Stimulated activated CD4-positive, alpha-beta T cell treated with anti-CD3 and anti-CD28 coated beads, Interleukin-4, amount 100 ng/mL, for 4 hours (primary cell): Measurements from ENCODE around the gene PTAFR.

ENCODE experiments used
- DNase-seq, 2 experiments: peaks; one replicate each; pipeline ENCODE4 v3.0.0-alpha.2; 2020

The PTAFR gene

DNA sequence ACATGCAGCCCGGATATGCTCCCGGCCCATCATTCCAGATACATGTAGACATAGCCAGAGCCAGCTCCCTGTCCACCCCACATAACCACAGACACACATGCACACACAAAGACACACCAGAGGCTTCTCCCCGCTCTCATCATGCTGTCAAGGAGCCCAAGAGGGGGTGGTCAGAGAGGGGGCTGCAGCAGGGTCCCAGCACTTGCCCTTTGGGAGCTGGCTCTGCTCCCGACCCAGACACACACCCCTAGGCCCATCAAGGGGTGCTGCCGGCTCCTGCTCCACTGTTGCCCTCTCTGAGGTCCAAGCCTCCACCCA lies 2.6 kb downstream of the PTAFR start:
- DNase-seq: no peak

- DNase-seq: no peak
Observed at GRCh38 chr1:28173151-28173979, 3.1 kb downstream of the PTAFR start.

GRCh38 chr1:28172713-28173150 lies 3.8 kb downstream of the PTAFR start:
- no peak for DNase-seq

- no peak for DNase-seq
Observed at GRCh38 chr1:28171246-28171645, 5.2 kb downstream of the PTAFR start.

DNA sequence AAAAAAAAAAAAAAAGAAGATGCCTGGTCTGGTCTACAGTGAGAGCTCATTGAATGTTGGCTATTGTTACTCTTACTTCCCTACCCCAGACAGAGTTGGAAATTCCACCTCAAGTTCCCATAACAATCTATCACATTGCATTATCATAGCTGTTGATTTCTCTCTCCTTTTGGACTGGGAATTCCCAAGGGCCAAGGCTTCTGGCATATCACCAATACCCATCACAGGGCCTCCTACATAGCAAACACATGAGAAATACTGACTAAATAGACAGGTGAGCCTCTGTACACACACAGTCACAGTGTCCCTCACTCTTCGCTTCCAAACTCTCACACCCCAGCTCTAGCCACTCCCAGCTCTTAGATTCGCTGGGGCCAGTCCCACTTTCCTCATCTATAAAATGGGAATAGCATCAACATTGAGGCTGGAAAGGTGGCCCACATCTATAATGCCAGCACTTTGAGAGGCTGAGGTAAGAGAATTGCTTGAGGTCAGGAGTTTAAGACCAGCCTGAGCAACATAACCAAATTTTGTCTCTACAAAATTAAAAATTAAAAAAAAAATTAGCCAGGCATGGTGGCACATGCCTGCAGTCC lies 6.4 kb downstream of the PTAFR start:
- no peak for DNase-seq

- no peak for DNase-seq
Observed at GRCh38 chr1:28163496-28164161, 12.9 kb downstream of the PTAFR start.

- no peak for DNase-seq
Observed at GRCh38 chr1:28162151-28162550, 14.3 kb downstream of the PTAFR start.

GRCh38 chr1:28161751-28162150 lies 14.7 kb downstream of the PTAFR start:
- DNase-seq: no peak

DNA sequence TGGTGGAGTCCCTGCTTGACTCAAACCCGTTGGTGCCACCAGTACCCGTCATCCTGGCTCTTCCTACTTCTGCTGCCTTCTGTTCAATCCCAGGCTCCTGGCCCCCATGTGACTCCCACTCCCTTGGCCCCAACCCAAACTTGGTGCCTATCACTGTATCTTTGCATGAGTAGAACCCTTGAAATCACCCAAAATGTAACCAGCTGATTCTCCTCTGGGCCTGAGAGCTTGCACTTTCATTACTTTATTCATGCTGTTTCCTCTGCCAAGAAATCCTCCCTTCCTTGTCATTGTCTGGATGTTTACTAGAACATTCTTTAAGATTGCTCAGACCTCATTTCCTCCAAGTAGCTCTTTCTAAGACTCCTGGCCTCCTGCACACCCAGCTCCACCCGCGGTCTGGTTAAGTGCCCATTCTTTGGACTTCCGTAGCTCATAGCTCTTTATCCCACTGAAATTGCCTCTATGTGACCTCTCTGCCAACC lies 15.7 kb downstream of the PTAFR start:
- no peak for DNase-seq

- no peak for DNase-seq
Observed at GRCh38 chr1:28159680-28160079, 16.8 kb downstream of the PTAFR start.

DNA sequence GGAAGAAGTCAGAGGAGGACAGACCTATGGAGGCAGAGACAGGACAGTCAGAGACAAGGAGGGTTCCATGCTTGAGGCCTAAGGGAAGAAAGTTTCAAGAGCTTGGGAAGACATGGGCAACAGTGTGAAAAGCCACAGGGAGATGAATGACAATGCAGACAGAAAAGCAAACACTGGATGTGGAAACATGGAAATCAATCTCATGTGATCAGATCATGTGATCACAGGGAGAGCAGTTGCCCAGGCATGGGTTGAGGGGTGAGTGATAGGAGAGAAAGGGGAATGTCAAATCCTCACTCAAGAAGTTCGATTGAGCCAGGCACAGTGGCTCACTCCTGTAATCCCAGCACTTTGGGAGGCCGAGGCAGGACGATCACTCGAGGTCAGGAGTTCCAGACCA lies 17.2 kb downstream of the PTAFR start:
- no peak for DNase-seq

GRCh38 chr1:28157894-28158293 lies 18.6 kb downstream of the PTAFR start:
- no peak for DNase-seq

DNA sequence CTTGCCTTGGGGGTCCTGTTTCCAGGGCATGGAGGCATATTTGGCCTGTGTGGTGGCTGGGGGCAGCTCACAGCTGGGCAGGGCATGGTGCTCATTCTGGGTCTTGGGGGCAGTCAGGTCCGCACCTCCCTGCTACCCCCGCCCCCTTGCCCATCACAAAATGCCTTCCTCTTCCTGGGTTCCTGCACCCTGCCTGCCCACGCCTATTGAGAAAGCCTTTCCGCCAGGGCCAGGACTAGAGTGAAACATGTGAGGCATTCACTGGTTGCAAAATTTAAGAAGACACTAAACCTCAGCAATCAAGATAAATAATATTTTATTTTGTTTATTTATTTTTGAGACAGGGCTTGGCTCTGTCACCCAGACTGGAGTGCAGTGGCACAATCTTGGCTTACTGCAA lies 19.7 kb downstream of the PTAFR start:
- DNase-seq: no peak

DNA sequence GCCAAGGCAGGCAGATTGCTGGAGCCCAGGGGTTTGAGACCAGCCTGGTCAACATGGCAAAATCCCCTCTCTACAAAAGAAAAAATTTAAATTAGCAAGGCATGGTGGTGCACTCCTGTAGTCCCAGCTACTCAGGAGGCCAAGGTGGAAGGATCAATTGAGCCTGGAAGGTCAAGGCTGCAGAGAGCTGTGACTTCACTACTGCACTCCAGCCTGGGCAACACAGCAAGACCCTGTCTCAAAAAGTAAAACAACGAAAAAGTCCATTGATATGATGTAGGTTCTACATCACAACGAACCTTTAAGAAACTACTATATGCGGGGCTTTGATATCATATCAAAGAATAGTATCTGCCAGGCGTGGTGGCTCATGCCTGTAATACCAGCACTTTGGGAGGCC lies 20.9 kb downstream of the PTAFR start:
- no peak for DNase-seq

GRCh38 chr1:28154078-28154594 lies 22.4 kb downstream of the PTAFR start:
- no peak for DNase-seq

DNA sequence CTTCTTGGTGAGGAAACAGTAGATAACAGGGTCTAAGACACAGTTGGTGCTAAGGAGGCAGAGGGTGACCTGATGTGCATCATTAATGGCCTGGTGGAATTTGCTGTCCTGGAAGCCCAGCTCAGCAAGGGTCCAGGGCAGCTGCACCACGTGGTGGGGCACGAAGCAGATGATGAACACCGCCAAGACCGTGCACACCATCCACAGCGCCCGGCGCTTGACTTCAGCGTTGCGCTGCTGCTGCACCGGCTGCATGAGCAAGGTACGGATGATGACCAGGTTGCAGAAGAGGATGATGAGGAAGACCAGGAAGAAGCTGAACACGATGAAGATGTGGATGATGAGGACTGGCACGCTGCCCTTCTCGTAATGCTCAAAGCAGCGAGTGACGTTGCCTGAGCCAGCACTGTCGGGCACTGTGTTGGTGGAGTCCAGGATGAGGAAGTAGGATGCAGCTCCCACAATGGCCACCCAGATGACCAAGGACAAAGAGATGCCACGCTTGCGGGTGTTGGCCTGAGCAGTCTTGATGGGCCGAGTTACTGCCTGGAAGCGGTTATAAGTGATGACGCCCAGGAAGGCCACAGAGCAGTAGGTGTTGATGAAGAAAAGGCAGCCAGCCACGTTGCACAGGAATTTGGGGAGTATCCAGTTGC lies 26.2 kb downstream of the PTAFR start:
- no peak for DNase-seq

GRCh38 chr1:28148880-28149195 lies 27.7 kb downstream of the PTAFR start:
- no peak for DNase-seq

DNA sequence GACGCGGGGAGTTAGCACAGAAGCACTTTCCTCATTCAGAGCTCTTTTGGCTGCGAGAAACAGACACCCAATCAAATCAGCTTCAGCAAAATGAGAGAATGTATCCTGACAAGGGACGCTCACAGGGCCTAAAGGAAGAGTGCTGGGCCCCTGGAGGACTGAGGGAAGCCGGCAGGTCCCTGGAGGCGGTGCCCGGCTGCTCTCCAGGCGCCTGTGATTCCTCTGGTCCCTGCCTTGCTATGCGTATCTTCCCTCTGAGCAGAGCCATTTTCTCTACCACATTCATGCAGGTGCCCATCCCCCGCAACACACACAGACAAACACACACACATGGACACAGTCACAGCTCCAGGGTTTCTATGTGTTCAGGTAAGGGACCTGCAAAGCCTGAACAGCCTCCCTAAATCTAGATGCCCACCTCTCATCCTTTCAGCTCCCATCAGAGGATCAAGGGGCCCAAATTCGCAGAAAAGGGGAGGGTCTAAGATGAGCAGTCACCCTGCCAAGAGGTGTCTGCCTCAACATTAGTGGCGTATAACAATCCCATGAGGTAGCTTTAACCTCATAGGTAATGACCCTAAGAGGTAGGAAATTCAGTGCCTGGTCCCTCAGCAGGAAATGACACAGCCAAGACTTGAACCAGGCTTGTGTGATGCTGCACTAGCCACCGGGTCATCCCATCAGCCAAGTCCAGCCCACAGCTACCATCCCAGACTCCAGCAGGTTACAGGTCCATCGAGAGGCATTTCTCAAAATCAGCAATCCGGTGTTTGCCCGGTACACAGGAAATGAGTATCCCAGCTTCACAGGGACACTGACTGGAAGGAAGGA lies 29.0 kb downstream of the PTAFR start:
- no peak for DNase-seq

DNA sequence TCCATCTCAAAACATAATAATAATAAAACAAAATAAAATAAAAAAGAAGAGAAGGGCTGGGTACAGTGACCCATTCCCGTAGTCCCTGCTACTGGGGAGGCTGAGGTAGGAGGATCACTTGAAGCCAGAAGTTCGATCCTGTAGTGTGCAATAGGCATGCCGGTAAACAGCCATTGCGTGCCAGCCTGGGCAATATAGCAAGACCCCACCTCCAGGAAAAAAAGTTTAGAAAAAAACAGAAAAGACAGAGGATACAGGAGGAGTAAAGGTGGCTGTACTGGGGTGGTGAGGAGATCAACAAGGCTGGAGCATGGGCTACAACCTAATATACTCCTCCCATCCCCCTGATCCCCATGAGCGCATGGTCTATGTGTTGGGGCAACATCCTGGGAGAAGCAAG lies 30.8 kb downstream of the PTAFR start:
- no peak for DNase-seq

- no peak for DNase-seq
Observed at GRCh38 chr1:28144203-28145135, 32.0 kb downstream of the PTAFR start.

DNA sequence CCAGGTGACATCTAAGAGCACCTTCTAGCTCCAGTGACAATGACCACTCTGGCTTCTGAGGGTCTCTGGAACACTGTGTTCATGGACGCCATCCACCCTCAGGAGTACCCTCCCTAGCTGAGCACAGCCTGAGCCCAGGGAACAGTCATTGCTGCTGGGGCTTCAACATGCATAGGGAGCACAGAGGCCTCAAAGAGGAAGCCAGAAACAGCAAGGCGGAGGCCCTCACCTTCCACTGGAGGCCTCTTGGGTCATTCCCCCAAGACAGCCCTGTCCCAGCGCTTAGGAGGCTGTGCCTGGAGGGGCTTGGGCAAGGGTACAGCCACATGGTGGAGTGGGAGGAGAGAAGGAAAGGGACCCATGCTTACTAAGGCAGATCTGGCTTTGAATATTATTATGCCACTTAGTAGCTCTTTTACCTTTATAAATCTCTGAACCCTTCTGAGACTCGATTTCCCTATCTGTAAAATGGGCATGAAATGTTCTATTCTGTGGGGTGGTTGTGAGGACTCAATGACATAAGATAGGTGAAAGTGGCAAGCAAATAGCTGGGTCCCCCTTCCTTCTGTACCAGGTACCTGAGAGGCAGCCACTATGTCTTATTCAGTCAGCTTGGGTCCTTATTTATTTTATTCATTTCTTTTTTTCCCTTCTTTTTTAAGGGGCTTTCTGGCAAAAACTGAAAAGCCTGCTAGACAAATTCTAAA lies 32.8 kb downstream of the PTAFR start:
- DNase-seq: no peak
